A673 (cell line): Measurements from ENCODE around the gene SNTG2. TPM values are rescaled to one million over a fixed set of nuclear protein-coding genes. Genes with fewer than 3 reads are reported as not detected.

Source experiments
- BruUV-seq: library from RNA; stranded (reverse); fragments of 400-500 nt; replicated peaks from 2 replicates; lab custom pipeline; 2021; lab: Mats Ljungman, UMichigan
- CTCF ChIA-PET: fragments of 300-600 bp; sonication (Branson Sonifier 250); formaldehyde crosslinking; loops from one replicate; lab custom pipeline; 2022; ENCODE audit warnings: antibody characterized with exemption; lab: Charles Lee
- POLR2A ChIA-PET: fragments of 300-600 bp; sonication (Branson Sonifier 250); formaldehyde crosslinking; loops from one replicate; lab custom pipeline; 2022; ENCODE audit warnings: antibody characterized with exemption; ENCODE audit not compliant: low non-redundant PET; lab: Charles Lee
- DNase-seq: peaks from one replicate; pipeline ENCODE4 v3.0.0-alpha.2; 2015; ENCODE audit warnings: low spot score
- H3K27ac ChIP-seq: fragments of 200-600 bp; sonication (generic); 2 replicates; pipeline ENCODE4 v1.5.1; 2016; ENCODE audit warnings: mixed run types, low read depth, mild to moderate bottlenecking, mixed read lengths, antibody characterized with exemption, low read length; ENCODE audit not compliant: poor library complexity, severe bottlenecking
- H3K27me3 ChIP-seq: fragments of 200-600 bp; sonication (generic); replicated peaks from 2 replicates; pipeline ENCODE4 v1.6.1; 2017; ENCODE audit warnings: mixed run types, low read depth, mild to moderate bottlenecking, mixed read lengths, antibody characterized with exemption, low read length; ENCODE audit not compliant: insufficient read depth, poor library complexity
- H3K36me3 ChIP-seq: fragments of 200-600 bp; sonication (generic); 2 replicates; pipeline ENCODE4 v1.6.1; 2016; ENCODE audit warnings: mixed run types, mild to moderate bottlenecking, mixed read lengths, antibody characterized with exemption, low read length; ENCODE audit not compliant: insufficient read depth, poor library complexity, severe bottlenecking
- H3K4me1 ChIP-seq: fragments of 200-600 bp; sonication (generic); 2 replicates; pipeline ENCODE4 v1.6.1; 2017; ENCODE audit warnings: mixed run types, mild to moderate bottlenecking, mixed read lengths, antibody characterized with exemption, low read length; ENCODE audit not compliant: insufficient read depth, poor library complexity, severe bottlenecking
- H3K4me3 ChIP-seq: fragments of 200-600 bp; sonication (generic); 2 replicates; pipeline ENCODE4 v1.5.1; 2016; ENCODE audit warnings: low read depth, mixed run types, mild to moderate bottlenecking, mixed read lengths, low read length; ENCODE audit not compliant: poor library complexity, severe bottlenecking
- H3K9me3 ChIP-seq: fragments of 200-600 bp; sonication (generic); 2 replicates; pipeline ENCODE4 v1.6.1; 2016; ENCODE audit warnings: mixed run types, low read depth, mild to moderate bottlenecking, mixed read lengths, antibody characterized with exemption, low read length; ENCODE audit not compliant: poor library complexity, severe bottlenecking
- EZH2 ChIP-seq: fragments of 200-600 bp; sonication (generic); IDR thresholded peaks from 2 replicates; pipeline ENCODE4 v1.6.1; 2017; ENCODE audit warnings: borderline replicate concordance, low read depth, mild to moderate bottlenecking, mixed read lengths, antibody characterized with exemption, low read length; ENCODE audit not compliant: poor library complexity, severe bottlenecking
- intact Hi-C: fragments of 100-400 bp; cut with micrococcal nuclease; formaldehyde crosslinking; loops from one replicate; pipeline ENCODE4 v1.10.0; 2022; ENCODE audit not compliant: unreplicated experiment
- total RNA-seq: library from RNA; stranded (reverse); gene quantifications from 2 replicates; pipeline ENCODE4 v1.2.3, GENCODE V29; 2021
- TF ChIP-seq, protein P1 (sequence below): fragments of 300-800, 200-600 bp; sonication (generic); conservative IDR thresholded peaks from 2 replicates; pipeline ENCODE4 v1.5.1; 2017; ENCODE audit warnings: low read depth, mild to moderate bottlenecking, antibody characterized with exemption, low read length, moderate library complexity, mixed read lengths

SNTG2 gene
- total RNA-seq, 1 experiment from 2014 or later = 3.7 TPM

DNA sequence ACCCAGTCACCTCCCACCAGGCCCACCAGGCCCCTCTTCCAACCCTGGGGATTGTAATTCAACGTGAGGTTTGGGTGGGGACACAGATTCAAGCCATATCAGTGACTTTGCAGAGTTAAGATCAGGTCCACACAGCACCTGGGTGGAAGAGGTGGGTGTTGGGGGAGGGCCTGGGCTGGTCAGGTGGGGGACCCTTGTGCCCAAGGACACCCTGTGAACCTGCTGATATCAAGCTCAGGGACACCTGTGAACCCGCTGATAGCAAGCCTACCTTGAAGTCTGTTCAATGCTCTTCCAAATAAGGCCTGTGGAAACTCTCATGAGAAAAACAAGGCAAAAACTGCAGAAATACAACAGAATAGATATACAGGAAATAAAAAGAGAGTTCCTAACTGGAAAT lies 442.7 kb downstream of the SNTG2 start:
- H3K4me1 ChIP-seq = no peaks in the 10 kb centered on the region
- TF ChIP-seq EZH2 = no peak
- TF ChIP-seq, protein P1, sequence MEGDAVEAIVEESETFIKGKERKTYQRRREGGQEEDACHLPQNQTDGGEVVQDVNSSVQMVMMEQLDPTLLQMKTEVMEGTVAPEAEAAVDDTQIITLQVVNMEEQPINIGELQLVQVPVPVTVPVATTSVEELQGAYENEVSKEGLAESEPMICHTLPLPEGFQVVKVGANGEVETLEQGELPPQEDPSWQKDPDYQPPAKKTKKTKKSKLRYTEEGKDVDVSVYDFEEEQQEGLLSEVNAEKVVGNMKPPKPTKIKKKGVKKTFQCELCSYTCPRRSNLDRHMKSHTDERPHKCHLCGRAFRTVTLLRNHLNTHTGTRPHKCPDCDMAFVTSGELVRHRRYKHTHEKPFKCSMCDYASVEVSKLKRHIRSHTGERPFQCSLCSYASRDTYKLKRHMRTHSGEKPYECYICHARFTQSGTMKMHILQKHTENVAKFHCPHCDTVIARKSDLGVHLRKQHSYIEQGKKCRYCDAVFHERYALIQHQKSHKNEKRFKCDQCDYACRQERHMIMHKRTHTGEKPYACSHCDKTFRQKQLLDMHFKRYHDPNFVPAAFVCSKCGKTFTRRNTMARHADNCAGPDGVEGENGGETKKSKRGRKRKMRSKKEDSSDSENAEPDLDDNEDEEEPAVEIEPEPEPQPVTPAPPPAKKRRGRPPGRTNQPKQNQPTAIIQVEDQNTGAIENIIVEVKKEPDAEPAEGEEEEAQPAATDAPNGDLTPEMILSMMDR = no peak
- H3K36me3 ChIP-seq = no peaks in the 10 kb centered on the region
- BruUV-seq = no TSS peak
- H3K27ac ChIP-seq = no peak overlapping the region
- POLR2A ChIA-PET = no interaction called here
- intact Hi-C loops = no loop called here
- H3K27me3 ChIP-seq = no peaks in the 10 kb centered on the region
- no peak overlapping the region for H3K4me3 ChIP-seq
- H3K9me3 ChIP-seq = no peaks in the 10 kb centered on the region
- CTCF ChIA-PET = no interaction called here
- no peak for DNase-seq

DNA sequence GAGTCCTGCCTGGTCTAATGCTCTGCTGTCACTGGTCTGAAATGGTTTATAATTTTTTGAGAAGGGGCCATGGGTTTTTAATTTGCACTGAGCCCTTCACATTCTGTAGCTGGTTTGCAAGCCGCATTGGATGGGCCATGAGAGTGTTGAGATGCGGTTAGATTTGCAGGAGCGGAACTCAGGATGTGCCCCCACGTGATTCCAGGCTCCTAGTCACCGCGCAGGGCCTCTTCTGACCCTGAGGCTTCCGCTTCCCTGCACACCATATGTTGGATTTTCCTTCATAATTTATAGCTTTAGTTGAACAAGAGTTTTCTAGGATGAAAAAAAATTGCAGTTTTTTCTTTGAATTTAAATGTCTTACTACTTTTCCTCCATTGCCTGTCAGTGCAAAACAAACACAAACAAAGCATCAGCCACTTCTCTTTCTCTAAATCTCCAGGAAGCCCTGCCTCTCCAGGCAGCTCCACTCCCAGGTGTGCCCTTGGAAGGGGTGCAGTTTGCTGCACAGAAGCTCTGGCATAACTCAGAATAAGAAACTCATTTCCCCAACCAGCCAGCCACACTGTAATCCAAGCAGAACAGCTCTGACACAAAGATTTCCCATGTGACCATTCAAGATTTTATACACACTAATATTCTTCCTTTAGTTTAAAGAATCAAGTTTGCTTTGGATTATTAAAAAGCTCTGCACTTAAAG lies 444.2 kb downstream of the SNTG2 start:
- H3K9me3 ChIP-seq = no peaks in the 10 kb centered on the region
- ChIA-PET CTCF (no interaction called here), POLR2A (no interaction called here)
- no TSS peak for BruUV-seq
- no peak overlapping the region for H3K27ac ChIP-seq
- H3K4me3 ChIP-seq = no peak overlapping the region
- no peak for DNase-seq
- no peaks in the 10 kb centered on the region for H3K27me3 ChIP-seq
- H3K4me1 ChIP-seq = no peaks in the 10 kb centered on the region
- no peaks in the 10 kb centered on the region for H3K36me3 ChIP-seq
- TF ChIP-seq, protein P1 = no peak
- TF ChIP-seq EZH2 = no peak
- intact Hi-C loops = no loop called here

DNA sequence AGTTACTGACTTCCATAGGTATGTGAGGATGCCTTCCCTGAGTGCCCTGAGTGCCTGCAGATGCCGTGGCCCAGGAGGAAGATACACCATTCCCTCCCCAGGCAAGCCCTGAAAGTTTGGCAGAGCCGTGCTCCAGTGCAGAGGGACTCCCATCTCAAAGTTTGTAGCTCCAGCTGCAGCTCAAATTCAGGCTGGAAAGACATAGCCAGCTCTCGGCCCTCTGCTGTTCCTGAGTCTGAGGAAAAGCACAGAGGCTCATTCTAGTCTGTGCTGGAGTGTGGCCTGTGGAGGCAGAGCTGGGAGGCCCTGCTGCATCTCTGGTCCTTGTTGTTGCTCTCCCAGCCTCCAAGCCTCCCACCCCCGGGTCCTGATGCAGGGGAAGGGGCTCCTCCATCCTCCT lies 446.7 kb downstream of the SNTG2 start:
- POLR2A ChIA-PET = no interaction called here

More for the DNA sequence above, 446.7 kb downstream of the SNTG2 start:
- no peak overlapping the region for H3K4me3 ChIP-seq
- H3K27me3 ChIP-seq = no peaks in the 10 kb centered on the region
- H3K27ac ChIP-seq = no peak overlapping the region
- CTCF ChIA-PET = no interaction called here
- TF ChIP-seq EZH2 = no peak
- TF ChIP-seq, protein P1 = no peak
- intact Hi-C loops = no loop called here
- BruUV-seq = no TSS peak
- DNase-seq = no peak
- H3K9me3 ChIP-seq = no peaks in the 10 kb centered on the region
- no peaks in the 10 kb centered on the region for H3K4me1 ChIP-seq
- H3K36me3 ChIP-seq = no peaks in the 10 kb centered on the region
